GM12872 (cell line): Measurements from ENCODE around the gene NPAS2.

ENCODE experiments used
- TF ChIP-seq, protein P1 (sequence below): IDR thresholded peaks from 3 replicates; pipeline ENCODE4 v1.5.1; 2011; ENCODE audit warnings: low read depth, mild to moderate bottlenecking, low read length, moderate library complexity; ENCODE audit not compliant: insufficient read depth

NPAS2 gene

GRCh38 chr2:100906131-100906530 is 86.2 kb downstream of the NPAS2 start:
- TF ChIP-seq, protein P1, sequence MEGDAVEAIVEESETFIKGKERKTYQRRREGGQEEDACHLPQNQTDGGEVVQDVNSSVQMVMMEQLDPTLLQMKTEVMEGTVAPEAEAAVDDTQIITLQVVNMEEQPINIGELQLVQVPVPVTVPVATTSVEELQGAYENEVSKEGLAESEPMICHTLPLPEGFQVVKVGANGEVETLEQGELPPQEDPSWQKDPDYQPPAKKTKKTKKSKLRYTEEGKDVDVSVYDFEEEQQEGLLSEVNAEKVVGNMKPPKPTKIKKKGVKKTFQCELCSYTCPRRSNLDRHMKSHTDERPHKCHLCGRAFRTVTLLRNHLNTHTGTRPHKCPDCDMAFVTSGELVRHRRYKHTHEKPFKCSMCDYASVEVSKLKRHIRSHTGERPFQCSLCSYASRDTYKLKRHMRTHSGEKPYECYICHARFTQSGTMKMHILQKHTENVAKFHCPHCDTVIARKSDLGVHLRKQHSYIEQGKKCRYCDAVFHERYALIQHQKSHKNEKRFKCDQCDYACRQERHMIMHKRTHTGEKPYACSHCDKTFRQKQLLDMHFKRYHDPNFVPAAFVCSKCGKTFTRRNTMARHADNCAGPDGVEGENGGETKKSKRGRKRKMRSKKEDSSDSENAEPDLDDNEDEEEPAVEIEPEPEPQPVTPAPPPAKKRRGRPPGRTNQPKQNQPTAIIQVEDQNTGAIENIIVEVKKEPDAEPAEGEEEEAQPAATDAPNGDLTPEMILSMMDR = no peak

GRCh38 chr2:100906679-100907078 is 86.7 kb downstream of the NPAS2 start:
- TF ChIP-seq, protein P1 = no peak

DNA sequence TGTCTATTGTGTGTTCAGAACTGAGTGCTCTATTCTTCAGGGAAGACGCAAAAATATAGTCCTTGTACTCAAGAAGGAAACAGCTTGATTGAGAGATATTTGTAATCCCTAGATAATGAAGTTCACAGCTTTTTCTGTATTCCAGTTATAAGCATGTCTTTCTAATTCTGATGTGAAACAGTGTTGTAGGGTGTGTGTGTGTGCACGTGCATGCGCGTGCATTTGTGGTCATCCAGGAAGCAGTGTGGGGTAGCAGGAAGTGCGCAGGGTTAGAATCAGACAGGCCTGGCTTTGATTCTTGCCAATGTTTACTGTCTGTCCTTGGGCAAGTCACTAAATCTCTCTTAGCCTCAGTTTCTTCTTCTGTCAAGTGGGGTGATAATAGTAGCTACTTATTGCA is 87.9 kb downstream of the NPAS2 start:
- TF ChIP-seq, protein P1 = no peak

GRCh38 chr2:100909534-100910081 is 89.7 kb downstream of the NPAS2 start:
- TF ChIP-seq, protein P1 = no peak

DNA sequence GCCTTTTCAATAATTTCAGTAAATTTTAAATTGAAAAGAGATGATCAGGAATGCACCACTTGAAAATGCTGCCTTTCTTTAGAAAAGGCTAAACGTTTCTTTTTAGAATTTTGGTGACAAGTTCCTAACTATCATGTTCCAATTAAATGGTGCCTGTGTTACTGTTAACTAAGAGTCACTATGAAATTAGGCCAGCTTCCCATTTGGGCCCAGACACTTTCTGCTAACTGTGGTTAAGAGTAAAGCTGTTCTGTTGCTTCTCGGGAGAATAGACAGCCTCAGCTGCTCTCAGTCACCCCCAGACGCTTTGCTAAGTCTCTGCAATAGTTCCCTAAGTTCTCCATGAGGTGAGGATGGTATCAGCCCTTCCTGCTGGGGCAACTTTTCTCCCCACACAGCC is 90.2 kb downstream of the NPAS2 start:
- TF ChIP-seq, protein P1 = no peak

GRCh38 chr2:100919316-100919715 is 99.4 kb downstream of the NPAS2 start:
- TF ChIP-seq, protein P1 = peak; percentile 73

DNA sequence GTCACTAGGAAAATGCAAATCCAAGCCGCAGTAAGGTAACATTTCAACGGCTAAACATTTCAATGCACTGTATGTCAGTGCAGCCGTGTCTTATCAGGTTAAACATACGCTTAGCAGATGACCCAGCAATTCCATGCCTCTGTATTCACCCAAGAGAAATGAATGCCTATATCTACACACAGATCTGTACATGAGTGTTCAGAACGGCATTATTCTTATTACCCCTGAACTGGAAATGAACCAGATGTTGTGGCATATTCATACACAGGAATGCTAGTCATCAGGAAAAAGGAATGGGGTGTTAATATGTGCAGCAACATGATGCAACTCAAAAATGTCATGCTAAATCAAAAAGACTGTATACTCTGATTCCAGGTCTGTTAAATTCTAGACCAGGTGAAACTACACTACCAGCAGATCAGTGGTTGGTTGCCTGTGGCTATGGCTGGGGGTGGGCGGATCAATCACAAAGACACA is 101.8 kb downstream of the NPAS2 start:
- TF ChIP-seq, protein P1 = no peak
